OCI-LY7 (cell line): ENCODE results near the gene HOTAIR. TPM values are rescaled to one million over a fixed set of nuclear protein-coding genes. Genes with fewer than 3 reads are reported as not detected.
A peak's percentile ranks its signal among the peaks of the same experiment; 100 is the strongest.

Experiments used
- BruUV-seq: library from RNA; stranded (reverse); fragments of 400-500 nt; replicated peaks from 2 replicates; lab custom pipeline; 2021; lab: Mats Ljungman, UMichigan
- CTCF ChIA-PET: fragments of 300-600 bp; sonication (Branson Sonifier 250); formaldehyde crosslinking; loops from one replicate; lab custom pipeline; 2022; ENCODE audit warnings: antibody characterized with exemption; ENCODE audit not compliant: unreplicated experiment; lab: Charles Lee
- POLR2A ChIA-PET: fragments of 300-600 bp; sonication (Branson Sonifier 250); formaldehyde crosslinking; loops from one replicate; lab custom pipeline; 2022; ENCODE audit warnings: antibody characterized with exemption; lab: Charles Lee
- DNase-seq: peaks from one replicate; pipeline ENCODE4 v3.0.0-alpha.2; 2015; ENCODE audit warnings: low spot score
- H2AFZ ChIP-seq: fragments of 200-600 bp; sonication (generic), shearing (Covaris generic); 2 replicates; pipeline ENCODE4 v1.6.1; 2014; ENCODE audit warnings: mild to moderate bottlenecking, antibody characterized with exemption, low read length, moderate library complexity
- H3K27ac ChIP-seq: fragments of 200-600 bp; sonication (generic); 2 replicates; pipeline ENCODE4 v1.5.1; 2014; ENCODE audit warnings: mixed run types, low read depth, mild to moderate bottlenecking, moderate library complexity, low read length, inconsistent platforms; ENCODE audit not compliant: poor library complexity, severe bottlenecking
- H3K36me3 ChIP-seq: fragments of 200-600 bp; sonication (generic); 2 replicates; pipeline ENCODE4 v1.6.1; 2014; ENCODE audit warnings: mild to moderate bottlenecking, antibody characterized with exemption, low read length, moderate library complexity, mixed read lengths; ENCODE audit not compliant: insufficient read depth
- H3K4me1 ChIP-seq: fragments of 200-600 bp; sonication (generic); 2 replicates; pipeline ENCODE4 v1.5.1; 2014; ENCODE audit warnings: mild to moderate bottlenecking, low read length; ENCODE audit not compliant: insufficient read depth, poor library complexity, severe bottlenecking
- H3K4me2 ChIP-seq: fragments of 200-600 bp; sonication (generic); 2 replicates; pipeline ENCODE4 v1.6.1; 2014; ENCODE audit warnings: mild to moderate bottlenecking, low read length
- H3K4me3 ChIP-seq: fragments of 200-600 bp; sonication (generic); 2 replicates; pipeline ENCODE4 v1.5.1; 2014; ENCODE audit warnings: mild to moderate bottlenecking, low read depth, low read length; ENCODE audit not compliant: poor library complexity, severe bottlenecking
- H3K79me2 ChIP-seq: fragments of 200-600 bp; sonication (generic); 2 replicates; pipeline ENCODE4 v1.6.1; 2016; ENCODE audit warnings: low read depth, mild to moderate bottlenecking, low read length, moderate library complexity, mixed read lengths; ENCODE audit not compliant: insufficient read depth
- H3K9me2 ChIP-seq: fragments of 200-600 bp; sonication (generic); 2 replicates; pipeline ENCODE4 v1.6.1; 2016; ENCODE audit warnings: mild to moderate bottlenecking, low read length, mixed read lengths; ENCODE audit not compliant: insufficient read depth
- H3K9me3 ChIP-seq: fragments of 200-600 bp; sonication (generic); 2 replicates; pipeline ENCODE4 v1.6.1; 2014; ENCODE audit warnings: mild to moderate bottlenecking, mixed run types, low read length, mixed read lengths
- H4K20me1 ChIP-seq: fragments of 200-600 bp; sonication (generic); 2 replicates; pipeline ENCODE4 v1.6.1; 2014; ENCODE audit warnings: mild to moderate bottlenecking, antibody characterized with exemption, low read length, moderate library complexity, mixed read lengths; ENCODE audit not compliant: insufficient read depth
- CTCF ChIP-seq: fragments of 200-600 bp; sonication (generic); conservative IDR thresholded peaks from 2 replicates; pipeline ENCODE4 v1.5.1; 2014; ENCODE audit warnings: mild to moderate bottlenecking, antibody characterized with exemption, low read length, moderate library complexity, mixed read lengths
- EZH2phosphoT487 ChIP-seq: fragments of 200-600 bp; sonication (generic); IDR thresholded peaks from 2 replicates; pipeline ENCODE4 v1.6.1; 2018; ENCODE audit warnings: low read depth, borderline replicate concordance, mild to moderate bottlenecking, mixed run types, antibody characterized with exemption, low read length, moderate library complexity, mixed read lengths
- intact Hi-C: fragments of 100-400 bp; cut with micrococcal nuclease; formaldehyde crosslinking; loops from one replicate; pipeline ENCODE4 v1.10.0; 2022; ENCODE audit not compliant: unreplicated experiment
- total RNA-seq, 2 experiments: library from RNA; depleted of rRNA in 1 of 2; stranded (reverse); fragments of >200 nt in 1 of 2; shearing (Covaris generic) in 1 of 2; gene quantifications; 2 replicates each; pipeline ENCODE4 v1.2.3, GENCODE V29; 2014 to 2022

Gene HOTAIR
- total RNA-seq, 2 experiments from 2014 or later = 0.88 to 5.3 TPM

GRCh38 chr12:53953831-53954693 lies 20.7 kb downstream of the HOTAIR start:
- BruUV-seq = no TSS peak

GRCh38 chr12:53952871-53953734 lies 21.7 kb downstream of the HOTAIR start:
- Histone ChIP-seq H3K4me2 (no peak overlapping the region), H2AFZ (no peak overlapping the region), H3K4me3 (no peak overlapping the region), H3K79me2 (no peaks in the 10 kb centered on the region), H3K4me1 (peaks cover 6% of the 10 kb centered on the region), H3K9me3 (no peaks in the 10 kb centered on the region), H3K27ac (no peak overlapping the region), H4K20me1 (no peaks in the 10 kb centered on the region; the same call in 1 of the 2 replicates), H3K9me2 (no peaks in the 10 kb centered on the region), H3K36me3 (no peaks in the 10 kb centered on the region)
- no TSS peak for BruUV-seq
- intact Hi-C loops = no loop called here
- ChIA-PET CTCF (no interaction called here), POLR2A (no interaction called here)
- TF ChIP-seq CTCF = no peak
- TF ChIP-seq EZH2phosphoT487 = peak; percentile 28; the same call in 1 of the 2 replicates
- DNase-seq = no peak

More at GRCh38 chr12:53953831-53954693, 20.7 kb downstream of the HOTAIR start:
- TF ChIP-seq CTCF (no peak), EZH2phosphoT487 (no peak; the same call in 1 of the 2 replicates)
- H2AFZ ChIP-seq = no peak overlapping the region
- no peak for DNase-seq
- ChIA-PET POLR2A (no interaction called here), CTCF (interaction anchor here (0.6 kb wide), 1 partner anchor 197 kb away, joined by 5 read pairs; no protein-coding TSS in a partner anchor)
- H3K9me2 ChIP-seq = no peaks in the 10 kb centered on the region
- no peaks in the 10 kb centered on the region for H3K36me3 ChIP-seq
- peaks cover 6% of the 10 kb centered on the region for H3K4me1 ChIP-seq
- no peaks in the 10 kb centered on the region for H3K79me2 ChIP-seq
- intact Hi-C loops = no loop called here
- H3K27ac ChIP-seq = no peak overlapping the region
- H3K9me3 ChIP-seq = no peaks in the 10 kb centered on the region
- no peak overlapping the region for H3K4me2 ChIP-seq
- no peak overlapping the region for H3K4me3 ChIP-seq
- no peaks in the 10 kb centered on the region; the same call in 1 of the 2 replicates for H4K20me1 ChIP-seq
